Daoy (cell line): ENCODE results near the gene WFIKKN1. TPM values are rescaled to one million over a fixed set of nuclear protein-coding genes. Genes with fewer than 3 reads are reported as not detected.

Experiments
- DNase-seq: peaks from one replicate; pipeline ENCODE4 v3.0.0-alpha.2; 2015; ENCODE audit warnings: low read depth
- total RNA-seq: library from RNA; depleted of rRNA; stranded (reverse); fragments of >200 nt; shearing (Covaris generic); gene quantifications from 2 replicates; pipeline ENCODE4 v1.2.3, GENCODE V29; 2014; rRNA removed

Gene WFIKKN1
- total RNA-seq, result 0.09 TPM in 1 of 2 replicates, not detected in the other

DNA sequence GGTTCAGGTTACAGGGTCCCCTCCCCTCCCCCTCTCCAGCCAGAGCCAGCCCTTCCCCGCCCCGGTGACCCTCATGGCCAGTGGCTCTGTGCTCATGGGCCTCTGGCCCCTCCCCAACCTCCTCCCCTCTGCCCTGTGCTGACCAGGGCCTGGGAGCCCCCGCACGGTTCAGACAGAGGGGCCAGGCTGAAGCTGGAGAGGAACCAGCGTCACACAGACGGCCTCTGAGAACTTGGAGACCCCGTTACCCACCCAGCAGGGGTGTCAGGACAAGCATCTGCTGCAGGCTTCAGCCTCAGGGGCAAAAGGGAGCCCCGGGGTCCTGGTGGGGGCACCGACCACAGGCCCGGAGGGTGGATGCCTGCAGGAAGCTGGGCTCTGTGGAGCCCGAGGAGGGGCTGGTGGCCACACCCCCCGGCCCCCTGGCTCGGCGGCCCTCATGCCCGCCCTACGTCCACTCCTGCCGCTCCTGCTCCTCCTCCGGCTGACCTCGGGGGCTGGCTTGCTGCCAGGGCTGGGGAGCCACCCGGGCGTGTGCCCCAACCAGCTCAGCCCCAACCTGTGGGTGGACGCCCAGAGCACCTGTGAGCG lies at the start of gene WFIKKN1:
Gene WFIKKN1, plus strand, starts transcription at position 171 of the 591 bp plus-strand sequence. Its CDS starts 269 bp downstream, at position 440.
- DNase-seq, result no peak

DNA sequence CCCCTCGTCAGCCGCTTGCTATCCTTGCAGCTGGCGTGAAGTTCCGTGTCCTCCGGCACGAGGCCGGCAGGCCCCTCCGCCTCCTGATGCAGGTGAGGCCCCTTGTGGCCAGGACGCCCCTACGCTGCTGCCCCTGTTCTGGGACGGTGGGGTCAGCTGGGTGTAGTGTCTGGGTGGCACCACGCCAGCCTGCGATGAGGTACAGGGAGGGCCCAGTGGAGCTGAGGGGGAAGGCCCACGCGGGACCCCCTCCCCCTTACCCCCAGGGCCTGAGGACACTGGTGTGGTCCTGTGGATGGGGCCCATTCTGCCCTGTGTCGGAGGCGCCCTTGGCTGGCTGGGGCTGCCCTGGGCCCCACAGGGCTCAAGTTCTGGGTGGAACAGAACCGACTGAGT lies 48.6 kb upstream of the WFIKKN1 start:
- no peak for DNase-seq

DNA sequence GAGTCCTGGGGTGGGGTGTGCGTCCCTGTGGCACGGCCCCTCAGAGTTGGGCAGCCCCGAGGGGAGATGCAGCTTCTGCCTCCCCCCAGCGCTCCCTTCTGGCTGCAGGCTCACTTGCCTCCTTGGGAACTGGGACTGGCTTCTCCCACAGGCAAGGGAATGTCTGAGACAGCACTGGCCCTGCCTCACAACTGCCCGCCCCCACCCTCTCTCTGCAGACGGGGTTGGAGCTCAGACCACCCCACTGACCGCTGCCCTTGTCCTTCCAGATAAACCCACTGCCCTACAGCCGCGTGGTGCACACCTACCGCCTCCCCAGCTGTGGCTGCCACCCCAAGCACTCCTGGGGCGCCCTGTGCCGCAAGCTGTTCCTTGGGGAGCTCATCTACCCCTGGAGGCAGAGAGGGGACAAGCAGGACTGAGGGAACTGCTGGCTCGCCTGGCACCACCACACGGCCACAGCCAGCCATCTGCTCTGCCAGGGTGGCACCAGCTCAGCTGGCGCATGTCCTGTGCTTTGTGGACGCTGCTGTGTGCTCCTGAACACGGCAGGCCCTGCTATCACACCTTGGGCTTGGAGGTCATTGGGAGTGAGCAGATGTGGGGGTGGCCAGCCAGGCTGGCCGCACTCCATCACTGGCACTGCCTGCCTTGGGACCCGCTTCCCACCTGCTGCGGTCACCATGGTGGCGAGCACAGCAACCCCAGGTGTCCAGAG lies 48.0 kb upstream of the WFIKKN1 start:
- no peak for DNase-seq

DNA sequence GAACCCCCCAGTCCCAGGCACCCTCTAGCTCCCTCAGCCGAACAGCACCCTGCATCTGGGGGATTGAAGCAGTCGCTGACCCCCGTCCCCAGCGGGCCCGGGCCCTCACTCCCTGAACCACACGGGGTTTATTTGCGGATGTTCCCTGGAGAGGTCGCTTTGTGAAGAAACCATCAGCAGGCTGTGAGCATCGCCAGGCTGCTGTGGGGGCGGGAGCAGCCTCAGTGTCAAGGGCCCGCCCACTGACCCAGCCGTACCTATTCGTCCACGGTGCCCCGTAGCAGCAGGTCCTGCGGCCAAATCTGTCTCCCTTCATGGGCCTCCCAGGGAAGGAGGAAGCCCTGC lies 47.3 kb upstream of the WFIKKN1 start:
- DNase-seq, result no peak

DNA sequence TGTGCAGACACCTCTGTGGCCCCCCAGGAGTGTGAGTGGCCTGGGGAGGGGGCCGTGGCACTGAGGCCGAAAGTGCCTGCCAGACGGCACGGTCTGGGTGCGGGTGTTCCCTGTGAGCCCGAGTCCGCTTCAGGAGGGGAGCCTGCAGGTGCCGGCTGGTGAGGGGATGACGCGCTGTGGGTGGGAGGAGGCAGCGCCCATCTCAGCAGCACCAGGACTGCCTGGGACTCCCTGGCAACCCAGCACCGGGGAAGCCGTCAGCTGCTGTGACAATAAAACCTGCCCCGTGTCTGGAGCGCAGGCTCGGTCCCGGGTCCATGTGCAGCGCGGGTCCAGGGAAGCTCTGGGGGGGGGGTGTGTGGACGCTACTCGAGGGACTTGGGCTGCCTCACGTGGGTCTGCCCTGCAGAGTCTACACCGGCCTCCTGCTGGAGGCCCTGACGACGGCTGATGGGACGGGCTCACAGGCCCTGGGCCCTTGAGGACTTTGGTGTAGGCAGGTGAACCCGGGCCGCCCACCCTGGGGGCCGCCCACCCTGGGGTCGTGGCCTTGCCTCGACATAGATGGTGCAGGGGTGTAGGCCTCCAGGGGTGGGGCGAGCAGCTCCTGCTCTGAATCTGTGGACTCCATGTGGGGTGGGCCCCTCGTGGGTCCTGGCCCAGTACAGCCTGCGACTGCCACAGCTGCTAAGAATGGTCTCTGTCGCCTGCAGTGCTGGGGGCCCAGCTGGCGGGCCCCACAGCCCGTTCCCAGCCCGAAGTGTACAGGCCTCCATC lies 46.8 kb upstream of the WFIKKN1 start:
- DNase-seq, result no peak

DNA sequence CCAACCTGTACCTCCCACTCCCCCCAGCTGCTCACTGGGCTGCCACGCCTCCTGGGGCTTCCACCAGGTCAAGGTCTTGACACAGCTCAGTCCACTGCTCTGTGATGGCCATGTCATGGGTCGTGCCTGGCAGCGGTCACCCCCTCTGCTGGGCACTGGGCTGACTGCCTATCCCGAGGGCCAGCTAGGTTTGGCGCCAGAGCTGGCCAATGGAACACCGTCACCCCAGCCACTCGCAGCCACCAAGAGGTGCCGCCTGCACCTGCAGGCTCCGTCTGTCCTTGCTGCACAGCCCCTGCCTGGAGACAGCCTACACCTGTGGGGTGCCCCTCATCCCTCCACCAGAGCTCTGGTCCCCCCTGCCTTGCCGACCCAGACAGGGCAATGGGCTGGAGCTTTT lies 45.4 kb upstream of the WFIKKN1 start:
- DNase-seq, result no peak

DNA sequence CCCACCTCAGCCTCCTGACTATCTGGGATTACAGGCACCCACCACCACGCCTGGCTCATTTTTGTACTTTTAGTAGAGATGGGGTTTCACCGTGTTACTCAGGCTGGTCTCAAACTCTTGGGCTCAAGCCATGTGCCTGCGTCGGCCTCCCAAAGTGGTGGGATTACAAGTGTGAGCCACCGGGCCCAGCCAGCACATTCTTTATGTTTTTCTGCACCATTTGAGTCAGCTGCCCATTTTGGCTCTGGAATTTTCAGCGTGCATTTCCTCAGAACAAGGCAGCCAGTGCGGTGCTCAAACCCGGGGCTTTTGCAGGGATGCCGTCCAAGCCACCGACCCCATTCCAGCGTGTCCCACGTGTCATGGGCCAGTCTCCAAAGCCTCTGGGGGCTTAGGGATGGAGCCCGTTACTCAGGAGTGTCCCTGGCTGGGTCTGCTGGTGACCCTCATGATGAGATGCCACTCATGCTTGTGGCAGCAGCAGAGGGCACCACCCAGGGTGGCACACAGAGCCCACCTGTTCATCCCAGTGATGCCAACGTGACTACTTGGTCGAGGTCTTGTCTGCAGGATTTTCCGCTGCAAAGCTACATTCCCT lies 44.6 kb upstream of the WFIKKN1 start:
- peak; percentile 70 for DNase-seq

DNA sequence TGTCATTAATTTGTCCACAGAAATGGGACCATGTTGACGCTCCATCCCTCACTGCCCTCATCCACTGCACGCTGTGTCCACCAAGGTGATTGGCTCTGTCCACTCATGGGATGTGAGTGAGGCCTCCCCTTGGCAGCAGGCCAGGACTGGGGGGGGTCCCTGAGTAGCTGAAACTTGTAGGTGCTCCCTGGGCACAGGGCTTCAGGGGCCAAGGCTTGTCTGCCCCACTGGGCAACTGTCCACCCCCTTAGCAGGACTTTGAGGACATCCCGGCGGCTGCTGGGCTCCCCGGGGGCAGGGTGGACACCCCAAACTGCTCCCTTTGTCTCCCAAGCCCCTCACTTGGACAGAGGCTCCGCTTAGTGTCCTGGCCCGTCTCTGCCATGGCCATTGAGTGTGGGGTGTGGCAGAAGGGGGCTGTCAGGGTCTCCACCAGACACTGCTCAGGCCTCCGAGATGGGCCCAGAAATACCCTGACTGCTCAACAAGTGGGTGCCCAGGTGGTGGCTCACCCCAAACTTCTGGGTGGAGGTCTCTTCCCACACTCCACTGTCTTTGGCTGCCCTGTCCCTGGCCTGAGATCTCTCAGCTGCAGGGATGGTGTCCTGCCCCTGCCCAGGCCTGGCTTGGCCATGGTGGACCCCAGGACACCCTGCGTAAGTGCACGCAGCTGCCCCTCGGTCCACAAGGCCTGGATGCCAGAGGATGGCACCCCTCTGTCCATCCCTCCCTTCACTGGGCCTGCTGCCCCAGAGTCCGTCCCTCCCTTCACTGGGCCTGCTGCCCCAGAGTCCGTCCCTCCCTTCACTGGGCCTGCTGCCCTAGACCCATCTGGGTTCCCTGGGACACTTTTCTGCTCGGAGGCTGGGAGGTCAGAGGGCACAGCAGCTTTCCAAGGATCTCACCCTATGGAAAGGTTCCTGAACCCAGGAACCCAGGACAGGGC lies 43.9 kb upstream of the WFIKKN1 start:
- peak; percentile 44 for DNase-seq

DNA sequence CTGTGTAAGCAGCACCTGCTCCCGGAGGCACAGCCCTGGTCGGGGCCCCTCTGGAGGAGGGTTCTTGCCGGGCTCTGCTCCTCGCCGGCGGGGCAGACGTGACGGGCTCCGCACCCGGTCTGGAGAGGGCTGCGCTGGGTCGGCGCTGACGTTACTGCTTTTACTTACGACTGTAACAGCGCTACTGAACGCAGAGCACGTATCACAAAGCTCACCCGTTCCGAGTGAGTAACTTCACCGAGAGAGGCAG lies 42.2 kb upstream of the WFIKKN1 start:
- peak; percentile 50 for DNase-seq

GRCh38 chr16:588889-589657 lies 41.7 kb upstream of the WFIKKN1 start:
- peak; percentile 94 for DNase-seq

- peak; percentile 98 for DNase-seq
These were observed 41.1 kb upstream of the WFIKKN1 start, which contains the start of gene RAB40C for GRCh38 chr16:589658-590187. RAB40C (plus strand) TSS chr16:590066; CDS start chr16:590292, 226 bp downstream.

GRCh38 chr16:590188-590814 lies 40.5 kb upstream of the WFIKKN1 start:
- DNase-seq, result no peak

- DNase-seq, result no peak
These were observed 40.0 kb upstream of the WFIKKN1 start for GRCh38 chr16:590815-591200.

DNA sequence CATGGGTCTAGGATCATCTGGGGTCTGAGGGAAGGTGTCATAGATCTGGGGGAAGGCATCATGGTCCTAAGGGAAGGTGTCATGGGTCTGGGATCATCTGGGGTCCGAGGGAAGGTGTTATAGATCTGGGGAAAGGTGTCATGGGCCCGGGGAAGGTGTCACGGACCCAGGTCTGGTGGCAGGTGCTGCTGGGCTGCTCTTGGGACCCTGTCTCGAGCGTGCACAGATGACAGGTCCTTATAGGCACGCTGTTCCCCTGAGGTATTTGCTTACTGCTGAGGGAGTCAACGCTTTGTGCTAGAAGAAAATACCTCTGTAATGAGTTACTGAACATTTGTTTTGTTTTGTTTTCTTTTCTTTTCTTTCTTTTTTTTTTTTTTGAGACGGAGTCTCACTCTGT lies 39.6 kb upstream of the WFIKKN1 start:
- DNase-seq, result no peak

- DNase-seq, result no peak
These were observed 38.8 kb upstream of the WFIKKN1 start for GRCh38 chr16:591892-592517.

- DNase-seq, result no peak
These were observed 38.1 kb upstream of the WFIKKN1 start for GRCh38 chr16:592518-593306.

- no peak for DNase-seq
These were observed 37.4 kb upstream of the WFIKKN1 start for GRCh38 chr16:593406-593805.

DNA sequence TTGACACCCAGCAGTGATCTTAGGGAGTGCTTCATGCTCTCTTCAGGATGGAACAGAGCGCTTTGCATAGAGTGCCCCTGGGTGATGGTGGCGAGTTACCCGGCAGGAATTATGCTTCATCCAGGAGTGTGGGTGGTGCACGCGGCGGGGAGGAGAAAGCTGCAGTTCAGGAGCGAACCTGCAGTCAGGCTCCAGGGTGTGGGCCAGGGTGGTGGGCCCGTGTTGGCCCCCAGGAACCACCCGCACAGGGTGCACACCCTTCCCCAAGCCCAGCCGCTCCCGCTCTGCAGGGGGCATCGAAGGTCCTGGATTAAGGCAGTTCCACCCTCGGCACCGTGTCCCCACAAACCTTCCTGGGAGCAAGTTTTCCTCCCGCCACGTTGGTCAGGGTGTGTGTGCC lies 37.0 kb upstream of the WFIKKN1 start:
- DNase-seq, result no peak

DNA sequence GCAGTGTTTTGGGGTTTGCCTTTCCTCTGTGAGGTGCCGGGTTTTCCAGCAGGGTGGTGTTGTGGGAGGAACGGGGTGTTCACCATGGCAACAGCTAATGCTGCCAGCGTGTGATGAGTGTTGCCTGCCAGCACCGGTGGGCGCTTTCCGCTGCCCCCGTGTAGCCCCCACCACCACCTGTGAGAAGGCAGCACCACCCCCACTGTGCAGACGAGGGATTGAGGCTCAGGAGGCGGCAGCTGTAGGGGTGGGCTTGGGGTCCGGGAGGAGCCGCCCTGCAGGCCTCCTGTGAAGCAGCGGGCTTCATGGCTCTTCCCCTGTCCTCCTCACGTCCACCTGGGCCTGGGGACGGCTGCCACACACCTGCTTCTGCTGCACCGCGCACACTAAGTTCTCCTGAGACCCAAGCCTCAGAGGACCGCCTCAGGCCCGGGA lies 35.7 kb upstream of the WFIKKN1 start:
- no peak for DNase-seq
